Neural cell (in vitro differentiated cells): ENCODE data around the gene RFTN1.

ENCODE experiments used
- EP300 ChIP-seq: fragments of 450-650 bp; conservative IDR thresholded peaks from 2 replicates; pipeline ENCODE4 v1.6.1; 2014; ENCODE audit warnings: antibody characterized with exemption, mild to moderate bottlenecking, moderate library complexity; ENCODE audit not compliant: poor library complexity, severe bottlenecking
- MXI1 ChIP-seq: fragments of 450-650 bp; conservative IDR thresholded peaks from 2 replicates; pipeline ENCODE4 v1.6.1; 2014; ENCODE audit warnings: antibody characterized with exemption, mild to moderate bottlenecking; ENCODE audit not compliant: poor library complexity, severe bottlenecking
- RAD21 ChIP-seq: fragments of 450-650 bp; conservative IDR thresholded peaks from 2 replicates; pipeline ENCODE4 v1.6.1; 2014; ENCODE audit warnings: antibody characterized with exemption, mild to moderate bottlenecking, moderate library complexity
- TF ChIP-seq, protein P1 (sequence below): fragments of 450-650 bp; IDR thresholded peaks from 2 replicates; pipeline ENCODE4 v1.5.1; 2014; ENCODE audit warnings: antibody characterized with exemption, mild to moderate bottlenecking, moderate library complexity; ENCODE audit not compliant: poor library complexity, severe bottlenecking

DNA sequence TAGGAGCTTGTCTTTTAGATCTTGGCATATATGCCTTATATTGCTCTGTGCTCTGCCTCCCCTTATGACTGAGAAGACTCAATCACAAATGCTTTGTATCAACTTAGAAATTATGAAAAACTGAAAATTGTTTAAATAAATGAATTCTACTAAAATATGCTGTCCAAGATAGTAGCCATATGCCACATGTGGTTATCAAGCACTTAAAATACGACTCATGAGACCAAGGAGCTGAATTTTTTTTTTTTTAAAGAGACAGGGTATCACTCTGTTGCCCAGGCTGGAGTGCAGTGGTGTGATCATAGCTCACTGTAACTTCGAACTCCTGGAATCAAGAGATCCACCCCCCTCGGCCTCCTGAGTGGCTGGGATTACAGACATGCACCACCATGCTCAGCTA lies 118.3 kb downstream of the RFTN1 start:
- TF ChIP-seq RAD21 (no peak), MXI1 (no peak), EP300 (no peak)
- TF ChIP-seq, protein P1, sequence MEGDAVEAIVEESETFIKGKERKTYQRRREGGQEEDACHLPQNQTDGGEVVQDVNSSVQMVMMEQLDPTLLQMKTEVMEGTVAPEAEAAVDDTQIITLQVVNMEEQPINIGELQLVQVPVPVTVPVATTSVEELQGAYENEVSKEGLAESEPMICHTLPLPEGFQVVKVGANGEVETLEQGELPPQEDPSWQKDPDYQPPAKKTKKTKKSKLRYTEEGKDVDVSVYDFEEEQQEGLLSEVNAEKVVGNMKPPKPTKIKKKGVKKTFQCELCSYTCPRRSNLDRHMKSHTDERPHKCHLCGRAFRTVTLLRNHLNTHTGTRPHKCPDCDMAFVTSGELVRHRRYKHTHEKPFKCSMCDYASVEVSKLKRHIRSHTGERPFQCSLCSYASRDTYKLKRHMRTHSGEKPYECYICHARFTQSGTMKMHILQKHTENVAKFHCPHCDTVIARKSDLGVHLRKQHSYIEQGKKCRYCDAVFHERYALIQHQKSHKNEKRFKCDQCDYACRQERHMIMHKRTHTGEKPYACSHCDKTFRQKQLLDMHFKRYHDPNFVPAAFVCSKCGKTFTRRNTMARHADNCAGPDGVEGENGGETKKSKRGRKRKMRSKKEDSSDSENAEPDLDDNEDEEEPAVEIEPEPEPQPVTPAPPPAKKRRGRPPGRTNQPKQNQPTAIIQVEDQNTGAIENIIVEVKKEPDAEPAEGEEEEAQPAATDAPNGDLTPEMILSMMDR, result no peak
